Posterior cingulate gyrus (tissue), 11 donors: ENCODE measurements around the gene AP1B1.
"Not testable (repeated sequence)": the region's sequence is repeated elsewhere in the genome, so short reads cannot be mapped to it uniquely, and the experiment has no call there.

Experiments used
- DNase-seq, 10 donors: peaks; one replicate each; pipeline versions ENCODE4 v3.0.0 to v3.0.0-alpha.2; 2020 to 2021; ENCODE audit warnings: mixed read lengths in 3 of 10
- intact Hi-C: fragments of 100-400 bp; cut with DNase I; formaldehyde crosslinking; loops from one replicate; pipeline ENCODE4 v1.15.1; 2023

Gene AP1B1

GRCh38 chr22:29390270-29390669 lies 1.9 kb upstream of the AP1B1 start:
- no peak for DNase-seq
- intact Hi-C loops: loop anchor here (10.0 kb wide), 1 partner anchor 135 kb away; no protein-coding TSS in a partner anchor

GRCh38 chr22:29388759-29389090 lies 355 bp upstream of the AP1B1 start:
- intact Hi-C loops: loop anchor here (10.0 kb wide), 1 partner anchor 84 kb away; the partner anchor contains the start of gene GAS2L1

GRCh38 chr22:29386708-29387107 lies 1.7 kb downstream of the AP1B1 start:
- no peak for DNase-seq
- intact Hi-C loops: loop anchor here (10.0 kb wide), 1 partner anchor 82 kb away; the partner anchor contains the start of gene GAS2L1

More at GRCh38 chr22:29388759-29389090, 355 bp upstream of the AP1B1 start:
- DNase-seq: no peak

GRCh38 chr22:29385748-29386147 lies 2.6 kb downstream of the AP1B1 start:
- intact Hi-C loops: loop anchor here (10.0 kb wide), 1 partner anchor 81 kb away; the partner anchor contains the start of gene GAS2L1
- no peak for DNase-seq

GRCh38 chr22:29385151-29385704 lies 3.1 kb downstream of the AP1B1 start:
- DNase-seq: no peak

GRCh38 chr22:29383740-29384139 lies 4.6 kb downstream of the AP1B1 start:
- intact Hi-C loops: loop anchor here (10.0 kb wide), 1 partner anchor 79 kb away; the partner anchor contains the start of gene GAS2L1

More at GRCh38 chr22:29385151-29385704, 3.1 kb downstream of the AP1B1 start:
- intact Hi-C loops: loop anchor here (10.0 kb wide), 1 partner anchor 80 kb away; the partner anchor contains the start of gene GAS2L1

GRCh38 chr22:29382580-29383302 lies 5.6 kb downstream of the AP1B1 start:
- intact Hi-C loops: loop anchor here (10.0 kb wide), 1 partner anchor 78 kb away; the partner anchor contains the start of gene GAS2L1
- no peak for DNase-seq

More at GRCh38 chr22:29383740-29384139, 4.6 kb downstream of the AP1B1 start:
- DNase-seq: no peak

GRCh38 chr22:29380856-29381255 lies 7.5 kb downstream of the AP1B1 start:
- DNase-seq: no peak
- intact Hi-C loops: loop anchor here (10.0 kb wide), 1 partner anchor 76 kb away; the partner anchor contains the start of gene GAS2L1

- peak in 1 of 10 donors; percentile 32 for DNase-seq
- intact Hi-C loops: loop anchor here (10.0 kb wide), 1 partner anchor 75 kb away; the partner anchor contains the start of gene GAS2L1
Observed at GRCh38 chr22:29380032-29380781, 8.2 kb downstream of the AP1B1 start.

- intact Hi-C loops: no loop called here
- DNase-seq: peak in 1 of 10 donors; percentile 16
Observed at GRCh38 chr22:29379258-29379657, 9.1 kb downstream of the AP1B1 start.

GRCh38 chr22:29377979-29378378 lies 10.4 kb downstream of the AP1B1 start:
- intact Hi-C loops: no loop called here
- DNase-seq: peak in 1 of 10 donors; percentile 39

GRCh38 chr22:29376705-29377104 lies 11.7 kb downstream of the AP1B1 start:
- peak in 1 of 10 donors; percentile 6 for DNase-seq
- intact Hi-C loops: not testable (repeated sequence)

- DNase-seq: peak in 1 of 10 donors; percentile 77
- intact Hi-C loops: no loop called here
Observed at GRCh38 chr22:29375398-29376076, 12.8 kb downstream of the AP1B1 start.

- intact Hi-C loops: not testable (repeated sequence)
- peak in 1 of 10 donors; percentile 43 for DNase-seq
Observed at GRCh38 chr22:29374806-29375205, 13.6 kb downstream of the AP1B1 start.

- intact Hi-C loops: no loop called here
- DNase-seq: no peak
Observed at GRCh38 chr22:29374401-29374800, 14.0 kb downstream of the AP1B1 start.

GRCh38 chr22:29370537-29370936 lies 17.8 kb downstream of the AP1B1 start:
- intact Hi-C loops: no loop called here
- peak in 1 of 10 donors; percentile 32 for DNase-seq

- intact Hi-C loops: no loop called here
- DNase-seq: peak; percentile 47 to 96 (median 70)
Observed at GRCh38 chr22:29369460-29369859, 18.9 kb downstream of the AP1B1 start.

GRCh38 chr22:29359469-29359868 lies 28.9 kb downstream of the AP1B1 start:
- intact Hi-C loops: loop anchor here (5.0 kb wide), 1 partner anchor 47 kb away; no protein-coding TSS in a partner anchor
- peak; percentile 33 to 95 (median 68) for DNase-seq

GRCh38 chr22:29357193-29357890 lies 31.0 kb downstream of the AP1B1 start:
- DNase-seq: peak in 2 of 10 donors; percentile 15 to 46
- intact Hi-C loops: loop anchor here (5.0 kb wide), 1 partner anchor 45 kb away; no protein-coding TSS in a partner anchor
